ENCODE measurements around the gene LRP4. TPM values are rescaled to one million over a fixed set of nuclear protein-coding genes. Genes with fewer than 3 reads are reported as not detected.
A peak's percentile ranks its signal among the peaks of the same experiment; 100 is the strongest.

Gene LRP4
- total and polyA plus RNA-seq, 2 of the 13 experiments (the other 11 are each of a cell fraction or from before 2014, with no cell fraction given) = 4.7 to 13.3 TPM

GRCh38 chr11:46845740-46846509 is 72.4 kb downstream of the LRP4 start, which contains the start of gene CKAP5 (continued):
- TF ChIP-seq SMAD3 (CRISPR knock-in tag; IDR thresholded peaks at IDR 0.05) = 0 out of 2 replicates have a peak, but pooled peaks have one; percentile 21
- peak; percentile 60 for TF ChIP-seq BHLHE40 (IDR thresholded peaks at IDR 0.05; ENCODE audit: low read length)
- 0 out of 2 replicates have a peak, but pooled peaks have one; percentile 79 for TF ChIP-seq ZNF674 (CRISPR knock-in tag; IDR thresholded peaks at IDR 0.05; ENCODE audit: low read depth)
- peak; percentile 76 for TF ChIP-seq IKZF4 (CRISPR knock-in tag; IDR thresholded peaks at IDR 0.05; ENCODE audit: borderline replicate concordance, low read depth, not compliant biosample characterization)
- no peak for TF ChIP-seq NCOA1 (CRISPR knock-in tag; IDR thresholded peaks at IDR 0.05)
- TF ChIP-seq ZNF451 (CRISPR knock-in tag; IDR thresholded peaks at IDR 0.05) = no peak
- no peak for TF ChIP-seq ZNF160 (CRISPR knock-in tag; IDR thresholded peaks at IDR 0.05)
- TF ChIP-seq RBM39 (IDR thresholded peaks at IDR 0.05; ENCODE audit: low read depth, low read length, poor library complexity, severe bottlenecking) = peak; percentile 54
- TF ChIP-seq CENPBD1 (CRISPR knock-in tag; IDR thresholded peaks at IDR 0.05; ENCODE audit: borderline replicate concordance, low read depth) = no peak
- no peak for TF ChIP-seq ZBTB1 (CRISPR knock-in tag; IDR thresholded peaks at IDR 0.05; ENCODE audit: borderline replicate concordance)
- TF ChIP-seq SCMH1 (CRISPR knock-in tag; IDR thresholded peaks at IDR 0.05; ENCODE audit: borderline replicate concordance) = no peak
- TF ChIP-seq ZNF577 (CRISPR knock-in tag; IDR thresholded peaks at IDR 0.05; ENCODE audit: borderline replicate concordance, low read depth) = no peak
- TF ChIP-seq NFKBIZ (CRISPR knock-in tag; IDR thresholded peaks at IDR 0.05) = 0 out of 2 replicates have a peak, but pooled peaks have one; percentile 72
- TF ChIP-seq SP1 (IDR thresholded peaks at IDR 0.05) = no peak
- peak; percentile 97 for TF ChIP-seq SP1 (CRISPR knock-in tag; IDR thresholded peaks at IDR 0.05)
- no peak for TF ChIP-seq ZBTB8A (CRISPR knock-in tag; IDR thresholded peaks at IDR 0.05; ENCODE audit: borderline replicate concordance, low read depth)
- TF ChIP-seq ZKSCAN8 (CRISPR knock-in tag; IDR thresholded peaks at IDR 0.05; ENCODE audit: borderline replicate concordance) = no peak
- TF ChIP-seq DRAP1 (CRISPR knock-in tag; IDR thresholded peaks at IDR 0.05) = peak; percentile 93
- no peak for TF ChIP-seq PLSCR1 (CRISPR knock-in tag; IDR thresholded peaks at IDR 0.05; ENCODE audit: borderline replicate concordance)
- TF ChIP-seq CEBPB (IDR thresholded peaks at IDR 0.05; ENCODE audit: borderline replicate concordance, low read depth, low read length) = no peak
- peak; percentile 77 for TF ChIP-seq POGK (CRISPR knock-in tag; conservative IDR thresholded peaks at IDR 0.05)
- TF ChIP-seq AFF4 (CRISPR knock-in tag; IDR thresholded peaks at IDR 0.05) = no peak
- peak; percentile 17; the same call in 1 of the 2 replicates for TF ChIP-seq WIZ (CRISPR knock-in tag; IDR thresholded peaks at IDR 0.05)

Measured in HepG2 (cell line).